ENCODE measurements around the gene MAN1C1.

GRCh38 chr1:25773441-25774125 is 157.0 kb downstream of the MAN1C1 start:
- TF ChIP-seq CTCF (IDR thresholded peaks at IDR 0.05) (no peak), EZH2phosphoT487 (IDR thresholded peaks at IDR 0.05) (no peak)

Measured in neural progenitor cell (in vitro differentiated cells).